SK-N-SH (cell line): ENCODE measurements around the gene ZBTB7B. TPM values are rescaled to one million over a fixed set of nuclear protein-coding genes. Genes with fewer than 3 reads are reported as not detected.

Source experiments
- CTCF ChIA-PET: fragments of 300-600, 350-600 bp; formaldehyde crosslinking; extraction: SDS; loops from one replicate; lab custom pipeline; 2021; lab: Yijun Ruan, JAX
- POLR2A ChIA-PET: fragments of 350-600 bp; sonication (Branson Sonifier 250); formaldehyde crosslinking; extraction: SDS; loops from one replicate; lab custom pipeline; 2020; ENCODE audit warnings: antibody characterized with exemption, inconsistent platforms; lab: Yijun Ruan, JAX
- DNase-seq: peaks from one replicate; pipeline ENCODE4 v3.0.0; 2012
- H2AFZ ChIP-seq: fragments of 200-600 bp; sonication (generic); 2 replicates; pipeline ENCODE4 v1.8.1; 2016; ENCODE audit warnings: antibody characterized with exemption, mild to moderate bottlenecking, low read depth
- H3F3A ChIP-seq: fragments of 200-600 bp; sonication (generic); replicated peaks from 2 replicates; pipeline ENCODE3; 2016; ENCODE audit warnings: antibody characterized with exemption, mild to moderate bottlenecking; ENCODE audit not compliant: insufficient read depth
- H3K27ac ChIP-seq, 2 experiments: fragments of 200-500 bp in 1 of 2; fragments of 200-600 bp in 1 of 2; sonication (Bioruptor generic) in 1 of 2; sonication (generic), shearing (Covaris generic) in 1 of 2; 2 replicates each; pipeline versions ENCODE4 v1.5.1 to v1.6.1; 2014 to 2016; ENCODE audit warnings: low read depth in 2 of 2, inconsistent platforms in 1 of 2, low read length in 1 of 2, mild to moderate bottlenecking in 1 of 2, mixed read lengths in 1 of 2
- H3K27me3 ChIP-seq: fragments of 200-600 bp; sonication (generic), shearing (Covaris generic); 2 replicates; pipeline ENCODE4 v1.6.1; 2016; ENCODE audit warnings: mixed run types; ENCODE audit not compliant: insufficient read depth
- H3K36me3 ChIP-seq, 2 experiments: fragments of 200-500 bp in 1 of 2; fragments of 200-600 bp in 1 of 2; sonication (Bioruptor generic) in 1 of 2; sonication (generic) in 1 of 2; replicated peaks in 1 of 2; 2 replicates each; pipeline versions ENCODE3 to v1.5.1; 2014 to 2016; ENCODE audit warnings: low read length in 1 of 2, mild to moderate bottlenecking in 1 of 2; ENCODE audit not compliant: insufficient read depth in 2 of 2, control insufficient read depth in 1 of 2
- H3K4me1 ChIP-seq, 2 experiments: fragments of 200-500 bp in 1 of 2; fragments of 200-600 bp in 1 of 2; sonication (Bioruptor generic) in 1 of 2; sonication (generic), shearing (Covaris generic) in 1 of 2; 2 replicates each; pipeline versions ENCODE4 v1.5.1 to v1.6.1; 2014 to 2016; ENCODE audit warnings: low read depth in 1 of 2, low read length in 1 of 2, mixed run types in 1 of 2; ENCODE audit not compliant: insufficient read depth in 2 of 2, control insufficient read depth in 1 of 2
- H3K4me2 ChIP-seq: fragments of 200-600 bp; sonication (generic), shearing (Covaris generic); 2 replicates; pipeline ENCODE4 v1.6.1; 2017; ENCODE audit warnings: mixed run types
- H3K4me3 ChIP-seq, 2 experiments: fragments of 200-500 bp in 1 of 2; fragments of 200-600 bp in 1 of 2; sonication (Bioruptor generic) in 1 of 2; sonication (generic), shearing (Covaris generic) in 1 of 2; 2 replicates each; pipeline versions ENCODE4 v1.5.1 to v1.8.1; 2014 to 2016; ENCODE audit warnings: low read depth in 2 of 2, inconsistent platforms in 1 of 2, low read length in 1 of 2, mild to moderate bottlenecking in 1 of 2, mixed read lengths in 1 of 2, moderate library complexity in 1 of 2
- H3K79me2 ChIP-seq: fragments of 200-600 bp; sonication (generic); 2 replicates; pipeline ENCODE4 v1.8.1; 2017; ENCODE audit warnings: mild to moderate bottlenecking; ENCODE audit not compliant: insufficient read depth
- H3K9ac ChIP-seq: fragments of 200-600 bp; sonication (generic); 2 replicates; pipeline ENCODE4 v1.6.1; 2017; ENCODE audit warnings: mixed run types
- H3K9me2 ChIP-seq: fragments of 200-600 bp; sonication (generic); 2 replicates; pipeline ENCODE4 v1.6.1; 2017; ENCODE audit warnings: mixed run types
- H3K9me3 ChIP-seq: fragments of 200-600 bp; sonication (generic); 2 replicates; pipeline ENCODE4 v1.6.1; 2017; ENCODE audit warnings: mixed run types, mild to moderate bottlenecking, moderate library complexity
- H4K20me1 ChIP-seq: fragments of 200-600 bp; sonication (generic); 2 replicates; pipeline ENCODE4 v1.6.1; 2017; ENCODE audit warnings: mild to moderate bottlenecking, mixed run types; ENCODE audit not compliant: insufficient read depth
- CHD2 ChIP-seq: fragments of 150-350 bp; IDR thresholded peaks from 2 replicates; pipeline ENCODE4 v1.6.1; 2018; ENCODE audit warnings: low read length; ENCODE audit not compliant: partially characterized antibody
- ELF1 ChIP-seq: IDR thresholded peaks from 2 replicates; pipeline ENCODE4 v1.4.0; 2012
- EP300 ChIP-seq, 2 experiments: IDR thresholded peaks; 2 replicates each; pipeline versions ENCODE4 v1.4.0 to v1.6.1; 2012; ENCODE audit warnings: borderline replicate concordance in 1 of 2, low read depth in 1 of 2, low read length in 1 of 2
- FOSL2 ChIP-seq: IDR thresholded peaks from 2 replicates; pipeline ENCODE4 v1.4.0; 2012; ENCODE audit warnings: low read depth, mild to moderate bottlenecking, moderate library complexity, borderline replicate concordance
- FOXJ3 ChIP-seq: sonication (generic); formaldehyde crosslinking; IDR thresholded peaks from 2 replicates; pipeline ENCODE4 v1.5.1; 2020; ENCODE audit warnings: mild to moderate bottlenecking, missing genetic modification reagents
- FOXM1 ChIP-seq: IDR thresholded peaks from 2 replicates; pipeline ENCODE4 v1.4.0; 2012; ENCODE audit warnings: low read depth, mild to moderate bottlenecking
- GABPA ChIP-seq: IDR thresholded peaks from 2 replicates; pipeline ENCODE4 v1.4.0; 2012; ENCODE audit warnings: low read depth, mild to moderate bottlenecking
- MEF2A ChIP-seq: IDR thresholded peaks from 2 replicates; pipeline ENCODE4 v1.4.0; 2012; ENCODE audit warnings: low read depth, borderline replicate concordance
- MXI1 ChIP-seq: IDR thresholded peaks from 2 replicates; pipeline ENCODE4 v1.6.1; 2012; ENCODE audit warnings: mild to moderate bottlenecking, low read depth, low read length, improper control_type of control experiment
- RAD21 ChIP-seq: IDR thresholded peaks from 2 replicates; pipeline ENCODE4 v1.6.1; 2012; ENCODE audit warnings: mild to moderate bottlenecking, low read length
- TAF1 ChIP-seq: IDR thresholded peaks from 2 replicates; pipeline ENCODE4 v1.6.1; 2012; ENCODE audit warnings: low read depth, mild to moderate bottlenecking, low read length, moderate library complexity, borderline replicate concordance
- TEAD4 ChIP-seq: IDR thresholded peaks from 2 replicates; pipeline ENCODE4 v1.4.0; 2012; ENCODE audit warnings: mild to moderate bottlenecking, borderline replicate concordance; ENCODE audit not compliant: insufficient read depth
- WGBS: methylation state at CpG from one replicate; pipeline ENCODE4 v1.1.6; 2017; ENCODE audit warnings: low lambda C conversion rate; 5-methylcytosine and 5-hydroxymethylcytosine counted together
- polyA plus RNA-seq, 3 experiments: library from polyadenylated mRNA; depleted of rRNA; stranded (reverse); fragments of >200 nt; gene quantifications; 2 replicates each; pipeline ENCODE4 v1.2.3, GENCODE V29; 2012
- TF ChIP-seq, protein P1 (sequence below): IDR thresholded peaks from 2 replicates; pipeline ENCODE4 v1.4.0; 2012; ENCODE audit warnings: low read depth, borderline replicate concordance
- TF ChIP-seq, protein P2 (sequence below): IDR thresholded peaks from 2 replicates; pipeline ENCODE4; 2012
- TF ChIP-seq, protein P3 (sequence below): fragments of 150-350 bp; IDR thresholded peaks from 2 replicates; pipeline ENCODE4 v1.6.1; 2016; ENCODE audit warnings: mild to moderate bottlenecking, low read depth, low read length
- TF ChIP-seq, protein P4 (sequence below): fragments of 150-350 bp; IDR thresholded peaks from 2 replicates; pipeline ENCODE4 v1.6.1; 2017; ENCODE audit warnings: antibody characterized with exemption, low read length, low read depth, borderline replicate concordance
- TF ChIP-seq, protein P5 (sequence below): IDR thresholded peaks from 2 replicates; pipeline ENCODE4 v1.4.0; 2012; ENCODE audit warnings: low read depth

ZBTB7B gene
- polyA plus RNA-seq, 1 of the 3 experiments (the other 2 are of a cell fraction) = 15.7 TPM

DNA sequence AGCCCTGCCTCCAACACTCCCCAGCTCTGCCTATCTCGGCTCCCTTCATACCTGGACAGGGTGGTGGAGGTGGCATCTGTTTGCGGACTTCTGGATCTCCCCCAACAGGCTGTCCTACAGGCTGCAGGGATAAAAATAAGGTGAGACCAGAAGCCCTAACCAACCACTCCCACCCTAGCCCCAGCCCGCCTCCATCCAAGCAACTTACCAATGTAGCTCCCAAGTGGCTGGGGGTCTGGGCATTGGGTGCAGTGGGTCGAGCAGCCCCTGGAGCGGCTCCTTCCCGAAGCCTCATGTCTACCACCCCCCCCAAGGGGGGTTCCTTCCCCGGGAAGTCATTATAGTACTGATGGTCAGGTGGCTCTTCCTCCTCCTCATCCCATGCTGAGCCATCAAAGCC is 36.5 kb upstream of the ZBTB7B start (continued):
- TF ChIP-seq, protein P1, sequence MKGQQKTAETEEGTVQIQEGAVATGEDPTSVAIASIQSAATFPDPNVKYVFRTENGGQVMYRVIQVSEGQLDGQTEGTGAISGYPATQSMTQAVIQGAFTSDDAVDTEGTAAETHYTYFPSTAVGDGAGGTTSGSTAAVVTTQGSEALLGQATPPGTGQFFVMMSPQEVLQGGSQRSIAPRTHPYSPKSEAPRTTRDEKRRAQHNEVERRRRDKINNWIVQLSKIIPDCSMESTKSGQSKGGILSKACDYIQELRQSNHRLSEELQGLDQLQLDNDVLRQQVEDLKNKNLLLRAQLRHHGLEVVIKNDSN = no peak
- TF ChIP-seq, protein P2, sequence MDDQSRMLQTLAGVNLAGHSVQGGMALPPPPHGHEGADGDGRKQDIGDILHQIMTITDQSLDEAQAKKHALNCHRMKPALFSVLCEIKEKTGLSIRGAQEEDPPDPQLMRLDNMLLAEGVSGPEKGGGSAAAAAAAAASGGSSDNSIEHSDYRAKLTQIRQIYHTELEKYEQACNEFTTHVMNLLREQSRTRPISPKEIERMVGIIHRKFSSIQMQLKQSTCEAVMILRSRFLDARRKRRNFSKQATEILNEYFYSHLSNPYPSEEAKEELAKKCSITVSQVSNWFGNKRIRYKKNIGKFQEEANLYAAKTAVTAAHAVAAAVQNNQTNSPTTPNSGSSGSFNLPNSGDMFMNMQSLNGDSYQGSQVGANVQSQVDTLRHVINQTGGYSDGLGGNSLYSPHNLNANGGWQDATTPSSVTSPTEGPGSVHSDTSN = no peak
- no peak for TF ChIP-seq FOXJ3
- no peak for TF ChIP-seq CHD2

DNA sequence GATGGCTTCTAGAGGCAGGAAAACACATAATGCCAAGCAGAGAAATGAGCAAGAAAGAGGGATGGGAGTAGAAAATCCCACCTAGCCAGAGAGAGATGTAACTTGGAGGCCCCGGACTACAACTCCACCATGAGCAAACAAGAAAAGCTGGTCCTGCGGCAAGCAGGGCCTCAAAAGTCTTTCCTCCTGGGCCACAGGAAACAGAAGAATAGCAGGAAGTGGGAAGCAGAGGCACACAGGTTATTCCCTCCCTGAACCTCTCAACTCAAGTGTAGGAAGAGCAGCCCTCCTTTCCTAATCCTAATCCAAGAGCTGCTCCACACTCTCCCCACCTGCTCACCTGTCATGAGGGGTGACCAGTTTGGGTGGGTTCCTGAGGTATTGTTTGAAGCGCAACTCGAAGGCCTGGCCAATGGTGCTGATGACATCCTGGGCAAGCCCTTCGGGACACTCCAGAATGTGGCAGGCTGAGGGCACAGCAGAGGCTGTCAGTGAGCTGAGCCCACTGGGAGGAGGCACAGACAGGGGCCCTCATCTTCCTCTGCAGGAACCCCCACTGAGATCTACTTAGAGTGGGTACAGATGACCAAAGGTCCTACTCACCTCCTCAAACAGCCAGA is 35.2 kb upstream of the ZBTB7B start:
- no peaks in the 10 kb centered on the region for H3K27me3 ChIP-seq
- no peaks in the 10 kb centered on the region for H3K9me3 ChIP-seq
- peaks cover 27% of the 10 kb centered on the region for H4K20me1 ChIP-seq
- peaks cover 36 to 49% of the 10 kb centered on the region in 2 experiments for H3K36me3 ChIP-seq
- H3F3A ChIP-seq = peaks cover 39% of the 10 kb centered on the region
- no peaks in the 10 kb centered on the region for H3K9me2 ChIP-seq
- WGBS = 81% methylated on average over 2 of the region's 5 CpGs
- H3K4me1 ChIP-seq = peaks cover 21 to 65% of the 10 kb centered on the region in 2 experiments
- peak overlapping the region; percentile 11; the same call in 1 of the 2 replicates for H3K9ac ChIP-seq
- no peak overlapping the region for H2AFZ ChIP-seq
- peak overlapping the region; percentile 98 for H3K4me2 ChIP-seq
- no peak for DNase-seq
- peak overlapping the region; percentile 13 to 97; a peak in 3 of 4 replicates for H3K27ac ChIP-seq
- ChIA-PET POLR2A (no interaction called here), CTCF (interaction anchor here (0.7 to 37.5 kb wide), 4 partner anchors 31 to 200 kb away, joined by 3 to 640 read pairs (median 7); partner anchors contain the start of genes LENEP and ZBTB7B)
- peaks cover 79% of the 10 kb centered on the region for H3K79me2 ChIP-seq
- H3K4me3 ChIP-seq = peak overlapping the region in 1 of 2 experiments; percentile 2; a peak in 2 of 4 replicates
- TF ChIP-seq GABPA (no peak), FOSL2 (no peak), TEAD4 (no peak), RAD21 (no peak), CHD2 (no peak), FOXJ3 (no peak), FOXM1 (no peak), MEF2A (no peak)
- TF ChIP-seq, protein P3, sequence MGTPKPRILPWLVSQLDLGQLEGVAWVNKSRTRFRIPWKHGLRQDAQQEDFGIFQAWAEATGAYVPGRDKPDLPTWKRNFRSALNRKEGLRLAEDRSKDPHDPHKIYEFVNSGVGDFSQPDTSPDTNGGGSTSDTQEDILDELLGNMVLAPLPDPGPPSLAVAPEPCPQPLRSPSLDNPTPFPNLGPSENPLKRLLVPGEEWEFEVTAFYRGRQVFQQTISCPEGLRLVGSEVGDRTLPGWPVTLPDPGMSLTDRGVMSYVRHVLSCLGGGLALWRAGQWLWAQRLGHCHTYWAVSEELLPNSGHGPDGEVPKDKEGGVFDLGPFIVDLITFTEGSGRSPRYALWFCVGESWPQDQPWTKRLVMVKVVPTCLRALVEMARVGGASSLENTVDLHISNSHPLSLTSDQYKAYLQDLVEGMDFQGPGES = no peak
- TF ChIP-seq, all 33 proteins: peak for 0

DNA sequence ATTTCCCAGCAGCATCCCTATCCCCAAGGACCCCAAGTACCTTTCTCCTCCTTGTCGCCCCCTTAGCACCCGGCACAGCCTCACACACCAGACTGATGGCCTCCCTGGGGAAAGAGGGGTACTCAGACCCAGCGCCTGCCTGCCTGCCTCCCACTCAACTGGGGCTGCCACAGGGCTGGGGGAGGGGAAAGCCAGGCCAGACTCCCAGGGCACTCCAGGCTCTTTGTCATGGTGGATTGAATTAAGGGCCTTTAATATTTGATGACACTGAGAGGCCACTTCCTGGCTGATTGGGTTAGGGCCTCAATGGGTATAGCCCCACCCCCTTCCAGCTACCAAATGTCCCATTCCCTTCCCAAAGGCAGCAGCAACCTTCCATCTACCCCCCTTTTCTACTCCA is 33.9 kb upstream of the ZBTB7B start:
- H3K27me3 ChIP-seq = no peaks in the 10 kb centered on the region
- H3K9me3 ChIP-seq = no peaks in the 10 kb centered on the region
- ChIA-PET CTCF (interaction anchor here (1.7 to 37.5 kb wide), 3 partner anchors 8 to 82 kb away, joined by 4 to 640 read pairs (median 36); partner anchors contain the start of genes ADAM15, LENEP, PYGO2 and ZBTB7B), POLR2A (interaction anchor here (1.2 to 3.7 kb wide), 5 partner anchors 11 to 96 kb away, joined by 3 to 25 read pairs (median 15); partner anchors contain the start of gene PBXIP1)
- H3K4me3 ChIP-seq = peak overlapping the region; percentile 77 to 90
- peak overlapping the region; percentile 98 for H3K4me2 ChIP-seq
- WGBS = 59% methylated on average over 3 of the region's 3 CpGs
- peaks cover 18 to 61% of the 10 kb centered on the region in 2 experiments for H3K4me1 ChIP-seq
- peak overlapping the region; percentile 88 for H3K9ac ChIP-seq
- H2AFZ ChIP-seq = no peak overlapping the region
- no peaks in the 10 kb centered on the region for H3K9me2 ChIP-seq
- H3F3A ChIP-seq = peaks cover 46% of the 10 kb centered on the region
- H3K27ac ChIP-seq = peak overlapping the region; percentile 97 to 99; a peak in 3 of 4 replicates
- peaks cover 31 to 36% of the 10 kb centered on the region in 2 experiments for H3K36me3 ChIP-seq
- DNase-seq = peak; percentile 69
- H3K79me2 ChIP-seq = peaks cover 74% of the 10 kb centered on the region
- H4K20me1 ChIP-seq = peaks cover 27% of the 10 kb centered on the region
- TF ChIP-seq, protein P4, sequence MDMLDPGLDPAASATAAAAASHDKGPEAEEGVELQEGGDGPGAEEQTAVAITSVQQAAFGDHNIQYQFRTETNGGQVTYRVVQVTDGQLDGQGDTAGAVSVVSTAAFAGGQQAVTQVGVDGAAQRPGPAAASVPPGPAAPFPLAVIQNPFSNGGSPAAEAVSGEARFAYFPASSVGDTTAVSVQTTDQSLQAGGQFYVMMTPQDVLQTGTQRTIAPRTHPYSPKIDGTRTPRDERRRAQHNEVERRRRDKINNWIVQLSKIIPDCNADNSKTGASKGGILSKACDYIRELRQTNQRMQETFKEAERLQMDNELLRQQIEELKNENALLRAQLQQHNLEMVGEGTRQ = no peak
- peak; percentile 65 for TF ChIP-seq MXI1
- no peak for TF ChIP-seq TAF1
- TF ChIP-seq, protein P5, sequence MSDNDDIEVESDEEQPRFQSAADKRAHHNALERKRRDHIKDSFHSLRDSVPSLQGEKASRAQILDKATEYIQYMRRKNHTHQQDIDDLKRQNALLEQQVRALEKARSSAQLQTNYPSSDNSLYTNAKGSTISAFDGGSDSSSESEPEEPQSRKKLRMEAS = no peak
- peak in 1 of 2 experiments; percentile 67; a peak in 2 of 4 replicates for TF ChIP-seq EP300 (IDR thresholded peaks at IDR 0.05; ENCODE audit: borderline replicate concordance in 1 of 2, low read depth in 1 of 2, low read length in 1 of 2)
- TF ChIP-seq FOXM1 = no peak
- no peak for TF ChIP-seq TEAD4
- TF ChIP-seq, protein P3 = no peak
- TF ChIP-seq, protein P1 = no peak
- no peak for TF ChIP-seq ELF1
